Measurements from ENCODE around the gene STK17B.

DNA sequence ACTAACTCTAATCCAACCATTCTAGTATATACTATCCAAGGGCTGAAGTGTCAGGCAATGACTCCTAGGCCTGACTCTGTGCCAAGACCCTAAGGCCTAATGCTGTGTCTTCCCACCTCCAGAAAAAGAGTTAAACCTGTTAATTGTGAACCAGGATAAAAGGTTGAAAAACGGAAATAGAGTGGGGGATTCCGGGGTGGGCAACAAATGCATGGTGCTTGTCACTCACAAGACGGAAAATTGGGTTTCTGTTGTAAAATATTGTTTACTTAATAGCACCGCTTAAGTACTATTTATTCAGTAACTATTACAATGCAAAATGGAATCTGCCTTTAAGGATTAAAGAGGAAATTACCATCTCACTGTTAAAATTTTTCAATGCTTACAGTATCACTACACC lies 3.2 kb downstream of the STK17B start:
- no peak for TF ChIP-seq EZH2 (IDR thresholded peaks at IDR 0.05; ENCODE audit: low read length, unreplicated experiment)
- TF ChIP-seq, protein P1, sequence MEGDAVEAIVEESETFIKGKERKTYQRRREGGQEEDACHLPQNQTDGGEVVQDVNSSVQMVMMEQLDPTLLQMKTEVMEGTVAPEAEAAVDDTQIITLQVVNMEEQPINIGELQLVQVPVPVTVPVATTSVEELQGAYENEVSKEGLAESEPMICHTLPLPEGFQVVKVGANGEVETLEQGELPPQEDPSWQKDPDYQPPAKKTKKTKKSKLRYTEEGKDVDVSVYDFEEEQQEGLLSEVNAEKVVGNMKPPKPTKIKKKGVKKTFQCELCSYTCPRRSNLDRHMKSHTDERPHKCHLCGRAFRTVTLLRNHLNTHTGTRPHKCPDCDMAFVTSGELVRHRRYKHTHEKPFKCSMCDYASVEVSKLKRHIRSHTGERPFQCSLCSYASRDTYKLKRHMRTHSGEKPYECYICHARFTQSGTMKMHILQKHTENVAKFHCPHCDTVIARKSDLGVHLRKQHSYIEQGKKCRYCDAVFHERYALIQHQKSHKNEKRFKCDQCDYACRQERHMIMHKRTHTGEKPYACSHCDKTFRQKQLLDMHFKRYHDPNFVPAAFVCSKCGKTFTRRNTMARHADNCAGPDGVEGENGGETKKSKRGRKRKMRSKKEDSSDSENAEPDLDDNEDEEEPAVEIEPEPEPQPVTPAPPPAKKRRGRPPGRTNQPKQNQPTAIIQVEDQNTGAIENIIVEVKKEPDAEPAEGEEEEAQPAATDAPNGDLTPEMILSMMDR (conservative IDR thresholded peaks at IDR 0.05; ENCODE audit: low read depth, low read length), result no peak
- no peak for TF ChIP-seq EZH2phosphoT487 (IDR thresholded peaks at IDR 0.05; ENCODE audit: borderline replicate concordance, low read length)
